B cell (primary cell): ENCODE measurements around the gene SLCO3A1.

Experiments used
- CTCF ChIP-seq: fragments of 200-600 bp; IDR thresholded peaks from one replicate; pipeline ENCODE4 v1.8.0; 2022; ENCODE audit warnings: antibody characterized with exemption, mild to moderate bottlenecking
- EZH2 ChIP-seq: IDR thresholded peaks from 2 replicates; pipeline ENCODE4 v1.6.1; 2012; ENCODE audit warnings: borderline replicate concordance, low read depth, mild to moderate bottlenecking, moderate library complexity, low read length; ENCODE audit not compliant: insufficient read depth, poor library complexity, severe bottlenecking

- TF ChIP-seq CTCF (no peak), EZH2 (no peak)
Measured at GRCh38 chr15:92068121-92068520, 214.6 kb downstream of the SLCO3A1 start.
